HG02588 (cell line): Measurements from ENCODE around the gene PSMD13.
A peak's percentile ranks its signal among the peaks of the same experiment; 100 is the strongest.

ENCODE experiments used
- ATAC-seq: cut with Tn5 transposase; IDR thresholded peaks from one replicate; pipeline ENCODE4 v1.9.1; 2021; ENCODE audit warnings: mild to moderate bottlenecking, moderate library complexity; ENCODE audit not compliant: unreplicated experiment

Gene PSMD13

DNA sequence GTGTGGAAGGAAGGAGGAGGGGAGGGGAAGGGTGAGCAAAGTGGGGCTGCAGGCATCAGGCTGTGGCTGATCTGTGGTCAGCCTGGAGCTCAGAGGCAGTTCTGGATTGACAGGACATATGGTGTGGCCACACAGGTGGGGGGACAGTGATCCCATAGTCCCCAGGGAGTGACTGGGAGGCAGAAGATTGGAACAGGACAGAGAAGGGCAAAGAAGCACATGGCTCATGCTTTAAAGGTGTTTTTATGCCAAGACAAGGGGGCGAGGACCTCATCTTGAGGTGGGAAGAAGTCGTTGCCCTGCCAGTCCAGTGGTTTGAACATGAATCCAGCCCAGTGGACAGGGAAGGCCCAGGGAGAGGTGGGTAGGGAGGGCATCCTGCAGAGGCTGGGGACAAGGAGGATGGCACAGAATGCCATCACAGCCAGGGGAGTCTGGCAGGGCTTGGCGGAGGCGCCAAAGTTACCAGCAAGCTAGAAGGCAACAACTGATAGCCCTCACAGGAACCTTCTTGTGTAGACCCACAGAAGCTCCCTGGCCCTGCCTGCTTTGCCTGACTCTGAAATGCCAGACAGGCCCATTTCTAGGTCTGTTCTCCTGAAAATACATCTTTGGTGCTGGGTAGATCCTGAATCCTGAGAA is 32.7 kb upstream of the PSMD13 start:
- ATAC-seq: no peak

DNA sequence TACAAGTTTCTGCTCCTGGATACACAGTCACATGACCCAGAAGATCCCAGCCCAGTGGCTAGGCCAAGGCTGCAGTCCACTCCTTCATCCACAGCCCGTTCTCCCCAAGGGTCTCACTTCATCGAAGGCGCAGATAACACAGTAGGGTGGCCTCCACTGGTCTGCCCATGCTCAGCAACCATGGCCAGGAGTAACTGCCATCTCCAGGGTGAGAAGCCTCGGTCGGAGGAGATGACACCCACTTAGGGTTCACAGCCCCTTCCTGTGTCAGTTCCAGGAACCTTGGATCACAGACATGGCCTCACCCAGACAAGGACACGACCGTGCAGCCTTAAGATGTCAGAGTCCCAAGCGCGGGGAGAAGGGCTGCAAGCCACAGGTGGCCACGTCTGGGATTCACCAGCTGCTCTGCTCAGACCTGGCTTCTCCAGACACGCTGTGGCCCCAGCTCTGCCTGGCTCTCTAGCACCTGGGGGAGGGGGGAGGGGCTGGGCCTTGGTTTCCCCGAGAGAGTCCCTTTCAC is 32.1 kb upstream of the PSMD13 start:
- no peak for ATAC-seq

DNA sequence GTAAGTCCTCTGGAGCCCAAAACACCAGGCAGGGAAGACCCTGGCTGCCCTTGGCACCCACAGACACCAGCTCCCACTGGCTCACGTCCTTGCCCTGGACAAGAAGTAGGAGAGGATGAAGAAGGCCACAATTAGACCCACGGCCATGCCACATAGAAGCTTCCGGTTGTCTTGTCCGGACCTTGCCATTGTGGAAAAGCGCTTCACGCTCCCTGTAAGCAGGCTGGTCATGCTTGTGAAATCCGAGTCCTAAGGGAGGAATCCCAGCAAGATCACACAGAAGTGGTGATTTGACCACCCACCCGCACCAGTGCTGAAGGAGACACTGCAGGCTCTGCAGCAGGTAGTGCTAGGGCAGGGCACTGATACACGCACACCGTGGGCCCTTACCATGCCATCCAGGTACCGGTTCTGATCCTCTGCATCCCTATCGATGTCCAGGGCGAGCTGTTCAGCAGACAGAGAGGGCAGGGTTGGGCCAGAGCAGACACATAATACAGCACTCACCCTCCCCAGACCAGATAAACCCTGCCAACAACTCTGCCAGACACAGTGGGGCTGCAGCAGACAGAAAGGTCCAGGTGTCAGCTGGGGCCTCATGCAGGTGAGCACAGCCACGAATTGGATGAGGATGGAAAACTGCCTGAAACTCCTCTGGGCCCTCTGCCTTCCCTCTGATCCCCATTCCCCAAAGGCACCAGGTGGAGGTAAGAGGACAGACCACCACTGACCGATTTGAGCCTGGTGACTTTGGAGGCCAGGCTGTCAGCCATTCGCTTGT is 31.4 kb upstream of the PSMD13 start:
- ATAC-seq: no peak

DNA sequence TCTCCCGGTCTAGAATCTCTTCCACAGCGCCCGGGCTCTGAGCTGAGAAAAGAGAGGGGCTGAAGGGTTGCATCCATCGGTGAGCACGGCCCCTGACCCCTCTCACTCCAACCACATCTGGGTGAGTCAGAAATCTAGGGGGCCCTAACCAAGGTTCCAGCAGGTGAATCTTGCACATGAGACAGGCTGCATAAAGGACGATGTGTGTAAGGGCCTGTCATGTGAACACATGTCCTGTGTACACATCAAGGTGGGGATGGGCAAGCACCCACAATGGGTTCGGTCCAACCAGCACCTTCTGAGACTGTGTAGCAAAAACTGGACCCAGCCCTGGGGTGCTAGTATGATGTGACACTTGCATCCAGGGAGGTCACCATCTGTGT is 30.8 kb upstream of the PSMD13 start:
- no peak for ATAC-seq

DNA sequence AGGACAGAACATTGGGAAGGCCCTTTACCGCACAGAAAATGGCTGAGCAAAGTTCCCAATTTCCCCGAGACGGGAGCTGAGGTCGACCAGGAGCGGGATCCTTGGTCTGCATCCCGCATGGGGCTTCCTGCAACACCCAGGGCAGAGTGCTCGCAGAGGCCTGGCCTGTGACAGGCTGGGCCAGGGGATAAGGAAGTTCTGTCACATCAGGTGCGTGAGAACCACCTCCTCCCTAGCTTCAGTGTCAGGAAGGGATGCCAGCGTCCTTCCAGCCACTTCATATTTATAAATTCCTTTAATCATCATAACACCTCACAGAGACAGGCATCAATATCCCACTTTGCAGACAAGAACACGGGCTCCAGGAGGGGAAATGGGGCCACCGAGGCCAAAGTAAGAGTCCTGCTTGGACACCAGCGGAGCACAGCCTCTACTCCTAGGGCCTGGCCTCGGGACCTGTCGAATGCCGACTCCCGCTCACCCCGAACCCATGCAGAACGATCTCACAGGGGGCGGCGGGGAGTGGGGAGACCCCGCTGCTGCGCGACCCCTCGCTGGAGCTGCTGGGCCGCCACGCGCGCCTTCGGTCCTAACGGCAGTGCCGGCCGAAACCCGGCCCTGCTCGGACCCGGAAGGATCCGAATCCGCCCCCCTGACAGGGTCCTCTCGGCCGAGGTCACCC is 30.1 kb upstream of the PSMD13 start:
- ATAC-seq: no peak

DNA sequence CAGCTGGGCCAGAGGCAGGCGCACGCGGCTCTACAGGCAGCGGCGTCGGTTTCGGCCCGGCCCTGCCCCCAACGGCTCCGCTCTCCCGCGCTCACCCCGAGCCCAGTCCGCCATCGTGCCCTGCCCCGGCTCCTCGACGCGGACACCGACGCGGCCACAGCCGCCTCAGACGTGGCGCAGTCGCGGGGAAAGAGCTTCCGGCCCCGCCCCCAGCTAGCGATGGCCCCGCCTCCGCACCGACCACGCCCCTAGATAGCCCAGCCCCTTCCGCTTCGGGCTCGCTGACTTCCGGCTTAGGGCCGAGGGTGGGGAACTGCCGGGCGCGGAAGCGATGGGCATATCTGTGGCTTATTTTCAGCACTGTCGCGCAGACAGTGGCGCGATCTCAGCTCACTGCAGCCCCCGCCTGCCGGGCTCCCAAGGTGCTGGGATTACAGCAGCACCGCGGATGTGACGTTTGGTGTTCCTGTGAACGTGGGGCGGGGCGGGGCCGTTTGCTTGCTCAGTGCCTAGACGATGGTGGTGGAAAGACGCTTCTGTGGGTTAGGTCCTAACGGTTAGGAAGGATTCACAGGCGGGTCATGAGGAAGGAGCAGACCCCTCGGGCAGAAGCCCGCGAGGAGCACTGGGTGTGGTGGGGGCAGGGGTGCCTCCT is 29.4 kb upstream of the PSMD13 start, which contains the start of the genes BET1L and RIC8A:
Gene BET1L, minus strand, starts transcription at position 192 of the 655 bp plus-strand sequence. Its CDS starts 78 bp downstream, at position 114.
Gene RIC8A, plus strand, starts transcription at position 501 of the 655 bp plus-strand sequence. CDS start 1,147 bp downstream, outside the sequence.
- peak; percentile 68 for ATAC-seq

DNA sequence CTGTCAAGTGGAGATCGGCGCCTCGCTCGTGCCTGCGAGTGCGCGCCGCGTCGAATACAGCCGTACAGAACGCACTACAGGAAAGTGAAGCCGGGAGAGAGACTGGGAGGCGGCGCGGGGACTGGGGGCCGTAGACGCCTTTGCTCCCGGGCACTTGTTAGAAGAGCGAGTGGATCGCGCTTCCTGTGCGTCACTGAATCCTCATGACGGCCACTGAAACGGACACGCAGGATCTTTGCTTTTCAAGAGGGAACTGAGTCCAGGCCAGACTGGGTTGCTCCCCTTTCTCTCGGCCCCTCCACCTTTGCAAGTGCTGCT is 29.0 kb upstream of the PSMD13 start:
- no peak for ATAC-seq

DNA sequence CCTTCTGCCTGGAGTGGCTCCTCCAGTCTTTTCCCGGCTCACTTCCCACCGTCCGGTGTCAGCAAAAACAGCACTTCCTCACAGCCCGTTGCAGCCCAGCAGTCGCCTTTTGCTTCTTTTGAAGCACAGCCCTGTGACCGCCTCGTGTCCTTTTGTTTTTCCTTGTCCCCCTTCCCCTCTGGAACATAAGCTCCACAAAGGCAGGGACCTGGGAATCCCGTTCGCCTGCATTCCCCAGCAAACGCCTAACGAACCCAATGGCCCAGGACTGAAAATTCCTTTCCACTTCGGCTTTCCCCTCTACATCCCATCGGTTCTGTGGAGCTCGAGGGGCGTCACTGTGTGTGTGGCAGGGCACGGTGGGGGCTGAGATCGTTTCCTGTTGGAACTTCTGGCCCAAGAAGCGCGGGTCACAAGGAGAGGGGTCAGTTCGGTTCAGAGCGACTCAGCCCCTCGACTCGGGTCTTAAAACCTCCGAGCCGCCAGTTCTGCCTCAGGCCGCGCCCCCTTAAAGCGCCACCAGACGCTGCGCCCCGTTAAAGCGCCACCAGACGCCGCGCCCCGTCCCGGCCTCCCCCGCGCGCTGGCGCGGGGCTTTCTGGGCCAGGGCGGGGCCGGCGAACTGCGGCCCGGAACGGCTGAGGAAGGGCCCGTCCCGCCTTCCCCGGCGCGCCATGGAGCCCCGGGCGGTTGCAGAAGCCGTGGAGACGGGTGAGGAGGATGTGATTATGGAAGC is 28.4 kb upstream of the PSMD13 start:
- peak; percentile 40 for ATAC-seq

DNA sequence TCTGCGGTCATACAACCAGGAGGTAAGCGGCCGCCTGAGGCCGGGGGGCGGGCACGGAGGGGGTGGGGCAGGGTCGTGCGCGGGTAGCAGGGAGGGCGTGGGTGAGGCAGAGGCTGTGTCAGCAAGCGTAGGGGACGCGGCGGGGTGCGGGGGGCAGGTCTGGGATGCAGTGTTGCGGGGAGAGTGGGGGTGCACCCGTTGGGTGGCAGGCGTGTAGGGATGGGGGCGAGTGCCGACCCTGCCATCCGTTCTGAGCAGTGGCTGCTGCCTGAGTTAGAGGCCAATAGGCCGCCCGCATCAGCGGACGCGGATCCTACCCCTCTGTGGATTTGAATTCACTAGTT is 27.9 kb upstream of the PSMD13 start:
- no peak for ATAC-seq

DNA sequence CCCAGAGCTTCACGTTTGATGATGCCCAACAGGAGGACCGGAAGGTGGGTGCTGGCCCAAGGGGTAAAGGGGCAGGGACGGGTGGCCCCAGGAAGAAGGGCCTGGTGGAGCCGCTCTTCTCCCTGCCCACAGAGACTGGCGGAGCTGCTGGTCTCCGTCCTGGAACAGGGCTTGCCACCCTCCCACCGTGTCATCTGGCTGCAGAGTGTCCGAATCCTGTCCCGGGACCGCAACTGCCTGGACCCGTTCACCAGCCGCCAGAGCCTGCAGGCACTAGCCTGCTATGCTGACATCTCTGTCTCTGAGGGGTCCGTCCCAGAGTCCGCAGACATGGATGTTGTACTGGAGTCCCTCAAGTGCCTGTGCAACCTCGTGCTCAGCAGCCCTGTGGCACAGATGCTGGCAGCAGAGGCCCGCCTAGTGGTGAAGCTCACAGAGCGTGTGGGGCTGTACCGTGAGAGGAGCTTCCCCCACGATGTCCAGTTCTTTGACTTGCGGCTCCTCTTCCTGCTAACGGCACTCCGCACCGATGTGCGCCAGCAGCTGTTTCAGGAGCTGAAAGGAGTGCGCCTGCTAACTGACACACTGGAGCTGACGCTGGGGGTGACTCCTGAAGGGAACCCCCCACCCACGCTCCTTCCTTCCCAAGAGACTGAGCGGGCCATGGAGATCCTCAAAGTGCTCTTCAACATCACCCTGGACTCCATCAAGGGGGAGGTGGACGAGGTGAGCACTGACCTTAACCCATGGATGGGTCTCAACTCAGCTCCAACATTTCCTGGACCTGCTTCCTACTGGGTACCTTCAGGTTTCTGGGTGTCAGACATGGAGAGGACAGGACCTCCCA is 27.3 kb upstream of the PSMD13 start:
- ATAC-seq: no peak

DNA sequence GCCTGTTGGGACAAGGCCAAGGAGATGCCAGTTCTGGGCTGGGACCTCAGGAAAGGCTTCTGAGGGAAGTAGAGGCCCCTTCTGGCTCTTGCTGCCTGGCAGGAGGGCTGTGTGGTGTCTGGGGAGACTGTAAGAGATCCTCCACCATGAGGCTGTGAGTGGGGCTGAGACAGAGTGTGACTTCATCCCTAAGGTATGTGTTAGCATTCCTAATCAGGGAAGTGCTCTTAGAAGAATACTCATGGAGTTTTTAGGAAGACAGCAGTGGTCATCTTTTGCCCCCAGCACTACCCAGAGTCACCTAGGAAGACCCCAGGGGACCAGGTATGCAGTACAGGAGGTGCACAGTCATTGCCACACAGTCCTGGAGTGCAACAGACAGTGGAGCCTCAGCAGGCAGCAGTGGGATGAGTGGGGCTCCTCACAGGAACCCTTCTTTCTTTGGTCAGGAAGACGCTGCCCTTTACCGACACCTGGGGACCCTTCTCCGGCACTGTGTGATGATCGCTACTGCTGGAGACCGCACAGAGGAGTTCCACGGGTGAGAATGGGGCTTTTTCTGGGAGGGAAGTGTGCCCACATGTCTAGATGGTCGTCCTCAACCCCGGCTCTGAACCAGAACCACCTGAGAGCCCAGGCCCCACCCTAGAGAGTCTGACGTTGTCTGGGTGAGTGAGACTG is 26.5 kb upstream of the PSMD13 start:
- no peak for ATAC-seq

DNA sequence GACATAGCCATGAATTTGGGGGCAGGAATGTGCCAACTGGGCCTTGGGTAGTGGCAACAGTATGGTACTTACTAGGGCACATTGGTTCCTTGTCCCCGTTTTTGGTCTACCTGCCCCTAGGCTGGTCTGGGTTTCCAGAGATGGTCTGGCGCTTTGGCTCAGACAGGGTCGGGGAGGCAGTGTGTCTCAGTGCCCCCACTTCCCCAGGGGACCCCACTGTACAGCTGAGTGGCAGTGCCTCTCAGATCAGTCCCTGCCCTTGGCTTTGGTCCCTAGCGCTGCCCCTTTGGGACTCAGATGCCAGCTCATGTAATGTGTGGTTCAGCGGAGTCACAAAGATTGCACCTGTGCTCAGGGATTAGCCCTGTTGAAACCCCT is 26.0 kb upstream of the PSMD13 start:
- no peak for ATAC-seq

DNA sequence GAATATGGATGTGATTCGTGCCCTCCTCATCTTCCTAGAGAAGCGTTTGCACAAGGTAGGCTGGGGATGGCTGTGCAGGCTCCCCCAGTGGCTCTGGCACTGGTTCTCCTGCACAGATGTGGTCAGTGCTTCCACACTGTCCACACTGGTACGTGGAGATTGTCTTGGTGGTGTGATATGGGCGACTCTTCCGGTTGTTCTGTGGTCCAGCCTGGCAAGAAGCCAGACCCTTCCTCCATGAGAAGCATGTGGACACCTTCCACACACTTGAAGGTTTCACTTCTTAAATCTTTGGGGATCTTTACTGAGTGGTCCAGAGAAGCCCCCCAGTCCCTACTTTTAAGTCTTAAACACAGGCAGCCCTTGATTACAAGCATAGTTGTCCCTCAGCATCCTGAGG is 25.5 kb upstream of the PSMD13 start:
- no peak for ATAC-seq

DNA sequence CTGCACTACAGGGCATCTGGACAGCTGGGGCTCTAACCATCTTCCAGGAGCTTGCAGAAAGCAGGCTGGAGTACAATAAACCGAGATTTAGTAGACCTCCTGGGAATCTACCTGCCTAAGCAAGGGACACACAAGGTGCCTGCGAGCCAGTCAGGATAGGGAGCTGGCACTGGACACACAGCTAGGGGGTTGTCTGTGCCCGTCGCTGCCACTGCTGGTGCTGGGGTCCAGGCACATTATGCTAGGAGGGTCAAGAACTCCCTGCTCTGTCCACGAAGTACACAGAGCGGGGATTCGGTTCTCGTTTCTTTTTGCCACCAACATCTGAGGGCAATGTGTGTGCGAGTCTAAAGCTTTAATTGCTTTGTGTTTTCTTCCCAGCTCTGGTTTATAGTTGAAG is 25.0 kb upstream of the PSMD13 start:
- ATAC-seq: no peak

DNA sequence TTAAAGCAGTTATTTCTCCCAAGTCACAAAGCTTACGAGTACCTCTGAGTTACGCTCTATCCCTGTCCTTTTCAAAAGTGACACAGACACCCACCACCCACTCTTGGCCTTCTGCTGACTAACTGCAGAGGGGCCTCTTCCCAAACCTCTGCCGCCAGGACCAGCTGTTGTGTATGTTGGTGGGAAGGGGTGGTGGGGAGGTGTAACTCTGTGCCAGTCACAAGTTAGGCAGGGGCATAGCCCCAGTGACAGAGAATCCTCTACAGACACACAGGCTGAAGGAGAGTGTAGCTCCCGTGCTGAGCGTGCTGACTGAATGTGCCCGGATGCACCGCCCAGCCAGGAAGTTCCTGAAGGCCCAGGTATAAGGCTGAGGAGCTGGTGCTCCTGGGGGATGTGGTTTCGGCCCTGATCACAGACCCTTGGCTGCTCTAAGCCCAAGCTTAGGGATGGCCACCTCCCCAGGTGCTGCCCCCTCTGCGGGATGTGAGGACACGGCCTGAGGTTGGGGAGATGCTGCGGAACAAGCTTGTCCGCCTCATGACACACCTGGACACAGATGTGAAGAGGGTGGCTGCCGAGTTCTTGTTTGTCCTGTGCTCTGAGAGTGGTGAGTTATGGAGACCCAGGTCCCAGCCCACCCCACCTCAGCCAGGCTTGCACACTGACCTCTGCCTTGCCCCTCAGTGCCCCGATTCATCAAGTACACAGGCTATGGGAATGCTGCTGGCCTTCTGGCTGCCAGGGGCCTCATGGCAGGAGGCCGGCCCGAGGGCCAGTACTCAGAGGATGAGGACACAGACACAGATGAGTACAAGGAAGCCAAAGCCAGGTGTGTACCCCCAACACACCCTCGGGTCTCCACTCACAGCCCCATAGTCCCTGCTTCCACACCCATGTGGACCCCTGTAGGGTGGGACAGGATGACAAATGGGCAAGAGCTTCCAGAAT is 24.4 kb upstream of the PSMD13 start:
- no peak for ATAC-seq

DNA sequence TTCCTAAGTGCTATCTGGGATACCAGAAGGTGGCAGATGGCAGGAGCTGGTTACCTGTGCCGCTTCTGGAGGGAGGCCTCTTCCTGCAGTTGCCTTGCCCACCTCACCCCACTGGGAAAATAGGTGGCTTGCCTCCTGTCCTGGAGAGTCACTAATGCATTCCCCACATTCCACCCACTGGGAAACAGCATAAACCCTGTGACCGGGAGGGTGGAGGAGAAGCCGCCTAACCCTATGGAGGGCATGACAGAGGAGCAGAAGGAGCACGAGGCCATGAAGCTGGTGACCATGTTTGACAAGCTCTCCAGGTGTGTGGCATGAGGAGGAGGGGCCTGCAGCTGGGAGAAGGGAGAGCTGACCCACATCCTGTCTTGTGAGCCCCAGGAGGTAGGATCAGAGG is 23.7 kb upstream of the PSMD13 start:
- no peak for ATAC-seq

DNA sequence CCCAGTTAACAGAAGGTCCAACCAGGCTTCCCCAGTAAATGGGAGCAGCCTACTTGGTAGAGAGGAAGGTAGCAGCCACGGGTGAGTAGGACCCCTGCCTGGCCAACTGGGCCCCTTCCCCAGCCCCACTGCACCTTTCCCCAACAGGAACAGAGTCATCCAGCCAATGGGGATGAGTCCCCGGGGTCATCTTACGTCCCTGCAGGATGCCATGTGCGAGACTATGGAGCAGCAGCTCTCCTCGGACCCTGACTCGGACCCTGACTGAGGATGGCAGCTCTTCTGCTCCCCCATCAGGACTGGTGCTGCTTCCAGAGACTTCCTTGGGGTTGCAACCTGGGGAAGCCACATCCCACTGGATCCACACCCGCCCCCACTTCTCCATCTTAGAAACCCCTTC is 22.7 kb upstream of the PSMD13 start:
- ATAC-seq: no peak

DNA sequence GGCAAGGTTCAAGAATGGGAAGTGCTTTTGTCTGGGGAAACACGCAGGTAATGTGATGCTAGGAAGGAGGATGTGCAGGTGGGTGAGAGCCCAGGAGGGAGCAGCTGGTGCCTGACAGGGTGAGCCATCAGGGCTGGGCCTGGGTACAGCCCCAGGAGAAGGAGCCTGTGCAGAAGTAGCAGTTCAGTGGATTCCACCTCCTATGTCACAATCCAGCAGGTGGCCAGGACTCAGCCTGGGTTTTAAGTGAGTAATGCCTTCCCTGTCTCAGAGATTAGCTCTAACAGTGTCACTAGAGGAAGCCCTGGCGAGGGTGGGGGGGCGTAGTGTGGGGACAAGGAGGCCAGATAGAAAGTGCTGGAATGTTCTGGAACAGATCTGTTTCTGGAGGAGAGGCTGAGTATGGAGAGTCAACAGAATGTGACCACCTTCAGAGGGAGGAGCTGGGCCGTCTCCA is 21.2 kb upstream of the PSMD13 start:
- no peak for ATAC-seq
